HG03575 (cell line): ENCODE results near the gene SEMA5A.

ENCODE experiments used
- ATAC-seq: cut with Tn5 transposase; IDR thresholded peaks from one replicate; pipeline ENCODE4 v1.9.1; 2021; ENCODE audit not compliant: unreplicated experiment, insufficient number of reproducible peaks, low FRiP score; ENCODE audit errors: extremely low read depth

The SEMA5A gene

DNA sequence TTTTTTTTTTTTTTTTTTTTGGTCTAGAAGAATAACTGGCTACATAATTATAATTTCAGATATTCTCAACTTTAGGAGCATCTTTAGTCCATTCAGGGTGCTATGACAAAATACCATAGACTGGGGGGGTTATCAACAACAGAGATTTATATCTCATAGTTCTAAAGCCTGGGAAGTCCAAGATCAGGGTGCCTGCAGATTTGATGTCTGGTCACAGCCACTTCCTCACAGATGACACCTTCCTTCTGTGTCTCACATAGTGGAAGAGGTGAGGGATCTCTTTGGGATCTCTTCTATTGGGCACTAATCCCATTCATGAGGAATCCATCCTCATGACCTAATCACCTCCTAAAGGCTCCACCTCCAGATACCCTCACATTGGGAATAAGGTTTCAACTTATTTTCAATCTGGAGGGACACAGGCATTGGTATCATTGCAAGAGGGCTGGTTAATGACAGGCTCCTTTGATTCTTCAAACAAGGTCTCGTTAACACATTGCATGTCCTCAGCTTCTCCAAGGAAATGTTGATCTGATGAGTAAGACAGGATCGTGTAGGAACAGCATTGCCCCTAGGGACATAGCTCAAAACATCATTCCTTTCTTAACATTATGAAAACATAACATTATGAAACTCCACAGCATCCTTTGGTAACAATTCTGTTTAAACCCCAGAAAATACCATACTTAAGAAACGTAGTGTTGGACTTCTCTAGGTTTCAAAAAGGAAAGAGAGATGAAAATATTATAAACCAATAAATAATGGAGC lies 372.4 kb downstream of the SEMA5A start:
- no peak for ATAC-seq

DNA sequence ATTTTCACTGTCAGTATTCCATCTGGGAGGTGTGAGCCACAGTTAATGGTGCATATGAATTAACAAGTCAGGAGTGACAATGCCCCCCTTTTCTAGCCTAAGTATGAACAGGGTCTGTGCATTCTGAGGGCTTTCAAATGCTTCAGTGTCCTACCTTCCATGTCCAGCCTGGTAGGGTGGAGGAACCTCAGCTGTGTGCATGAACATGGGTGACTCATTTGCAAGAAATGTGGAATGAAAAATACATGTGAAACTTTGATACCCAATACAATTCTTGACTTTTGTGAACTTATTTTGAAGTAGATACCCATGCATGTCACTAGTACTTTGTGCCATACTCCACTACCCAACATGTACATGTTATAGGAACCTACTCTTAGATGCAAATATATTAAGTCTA lies 375.8 kb downstream of the SEMA5A start:
- ATAC-seq, result no peak

DNA sequence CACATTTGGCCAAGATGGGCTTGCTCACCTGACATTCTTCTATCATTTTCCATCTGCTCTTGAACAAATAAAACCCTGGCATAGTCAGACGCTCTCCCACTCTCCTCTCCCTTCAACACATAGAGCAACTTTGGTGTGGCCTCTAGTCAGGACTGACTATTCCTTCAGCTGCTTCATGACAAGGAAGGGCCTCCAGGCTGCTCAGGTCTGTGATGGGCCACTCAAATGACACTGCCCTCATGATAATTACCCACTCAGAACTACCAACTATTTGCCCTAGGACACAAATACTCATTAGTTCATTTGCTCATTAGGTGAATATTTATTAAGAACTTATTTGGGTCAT lies 376.3 kb downstream of the SEMA5A start:
- ATAC-seq, result no peak

DNA sequence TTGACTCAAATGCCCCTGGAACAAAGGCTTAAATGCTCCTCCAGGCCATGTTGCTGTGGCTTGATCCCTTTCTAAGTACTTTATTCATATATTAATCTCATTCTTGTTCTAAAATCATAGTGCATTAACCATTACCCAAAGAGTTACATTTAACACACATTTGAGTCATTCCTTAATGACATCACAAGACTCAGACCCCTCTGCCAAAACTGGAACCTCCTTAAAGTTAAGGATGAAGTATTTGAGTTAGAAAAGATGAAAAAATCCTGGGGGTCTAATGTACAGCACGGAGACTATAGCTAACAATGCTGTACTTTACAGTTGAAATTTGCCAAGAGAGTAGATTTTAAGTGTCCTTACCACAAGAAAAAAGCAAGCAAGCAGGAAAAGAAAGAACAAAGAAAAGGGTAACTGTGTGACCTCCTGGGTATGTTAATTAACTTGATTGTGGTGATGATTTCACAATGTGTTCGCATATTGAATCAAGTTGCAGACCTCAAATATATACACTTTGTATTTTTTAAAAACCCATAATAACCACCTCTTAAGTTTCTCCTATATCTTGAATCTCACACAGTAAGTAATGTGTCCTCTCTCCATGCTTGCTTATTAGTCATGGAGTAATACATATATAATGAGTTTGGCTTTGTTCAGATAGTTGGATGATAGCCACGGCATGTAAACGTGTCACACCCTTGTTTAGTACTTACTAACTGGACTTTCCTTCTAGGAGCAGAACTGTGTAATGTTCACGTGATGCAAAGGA lies 376.9 kb downstream of the SEMA5A start:
- no peak for ATAC-seq

DNA sequence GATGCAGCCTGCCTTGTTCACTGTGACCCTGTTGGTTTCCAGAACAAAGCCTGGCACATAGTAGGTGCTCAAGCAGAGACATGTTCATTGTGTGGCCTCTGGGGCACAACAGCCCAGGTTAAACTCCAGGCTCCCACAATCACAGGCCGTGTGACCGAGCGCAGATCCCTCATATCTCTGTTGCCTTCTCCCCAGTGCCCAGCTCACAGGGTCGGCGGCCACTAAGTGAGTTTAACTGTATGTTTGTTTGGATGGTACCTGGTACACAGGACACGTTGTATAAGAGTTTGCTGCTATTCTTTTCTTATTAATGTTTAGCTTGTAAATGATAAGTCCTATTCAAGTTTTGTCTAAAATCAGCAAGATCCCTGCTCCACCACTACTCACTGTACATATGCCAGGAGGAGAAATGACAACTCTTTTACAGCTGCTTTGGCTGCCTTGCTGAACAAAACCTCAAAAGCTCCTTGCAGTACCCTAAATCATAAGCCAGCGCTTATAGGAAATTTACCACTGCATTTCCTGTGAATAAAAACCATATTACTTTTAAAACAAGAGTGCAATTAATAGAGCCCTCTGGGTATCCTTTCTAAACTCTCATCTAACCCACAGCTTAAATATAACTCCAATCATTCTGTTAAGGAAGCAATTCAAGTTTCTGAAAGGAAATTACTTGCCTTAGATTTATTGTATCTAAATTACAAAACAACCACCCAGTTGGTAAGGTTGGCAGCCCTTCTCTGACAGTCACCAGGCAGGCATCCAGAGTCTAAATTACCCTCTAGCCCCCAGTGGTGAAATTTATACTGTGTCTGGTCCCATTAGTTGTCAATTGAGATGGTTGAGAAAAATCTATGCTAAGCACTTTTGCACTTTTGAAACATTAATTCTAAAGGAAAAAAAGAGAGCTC lies 379.4 kb downstream of the SEMA5A start:
- no peak for ATAC-seq

DNA sequence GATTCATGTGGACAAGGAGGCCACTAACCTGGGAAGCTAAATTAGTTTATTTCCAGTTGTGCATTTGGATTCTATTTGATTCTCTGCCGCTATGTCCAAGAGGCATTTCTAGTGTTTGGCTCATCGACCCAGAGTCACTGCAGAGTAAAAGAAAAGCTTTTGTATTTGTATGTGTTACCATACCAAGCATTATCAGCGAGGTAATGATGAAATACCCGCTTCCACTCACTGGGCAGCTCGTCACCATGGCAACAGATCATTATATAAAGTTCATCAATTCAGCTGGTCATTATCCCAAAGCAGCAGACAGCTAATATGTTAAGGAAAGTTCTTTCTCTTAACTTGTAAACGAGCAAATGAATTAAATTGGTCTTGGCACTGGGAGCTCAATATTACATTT lies 380.3 kb downstream of the SEMA5A start:
- no peak for ATAC-seq

DNA sequence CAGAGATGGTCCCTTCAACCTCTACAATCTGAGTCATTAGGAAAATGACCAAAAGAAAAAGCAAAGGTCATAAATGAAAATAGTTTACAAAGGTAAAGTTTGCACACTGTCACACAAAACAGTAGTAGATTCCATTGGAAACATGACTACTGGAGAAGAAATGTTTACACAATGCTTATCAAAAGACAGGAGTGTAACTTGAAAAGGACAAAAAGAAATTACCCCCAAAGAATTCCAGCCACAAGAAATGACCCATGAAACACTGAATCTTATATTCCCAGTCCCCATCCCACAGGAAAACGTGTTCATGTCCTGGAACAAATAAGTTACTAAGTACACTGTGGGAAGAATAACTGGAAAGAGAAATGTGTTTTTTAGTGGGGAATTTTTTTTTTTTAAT lies 385.1 kb downstream of the SEMA5A start:
- ATAC-seq, result no peak

DNA sequence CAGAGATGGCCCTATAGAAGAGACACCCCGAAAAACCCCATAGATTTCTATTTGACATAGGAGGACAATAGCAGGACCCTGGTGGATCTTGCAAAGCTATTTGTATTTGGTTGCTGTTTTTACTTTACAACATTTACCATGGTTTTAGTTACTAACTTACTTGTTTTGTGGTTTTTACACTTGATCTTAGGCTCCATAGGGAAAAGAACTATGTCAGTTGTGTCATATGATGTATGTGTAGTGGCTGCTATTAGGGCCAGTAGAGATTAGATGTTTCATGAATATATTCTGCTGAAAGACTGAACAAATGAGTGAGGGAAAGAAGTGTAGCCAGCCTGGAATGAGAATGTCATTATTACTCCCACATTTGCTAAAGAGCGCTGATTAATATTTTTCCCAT lies 388.1 kb downstream of the SEMA5A start:
- no peak for ATAC-seq

DNA sequence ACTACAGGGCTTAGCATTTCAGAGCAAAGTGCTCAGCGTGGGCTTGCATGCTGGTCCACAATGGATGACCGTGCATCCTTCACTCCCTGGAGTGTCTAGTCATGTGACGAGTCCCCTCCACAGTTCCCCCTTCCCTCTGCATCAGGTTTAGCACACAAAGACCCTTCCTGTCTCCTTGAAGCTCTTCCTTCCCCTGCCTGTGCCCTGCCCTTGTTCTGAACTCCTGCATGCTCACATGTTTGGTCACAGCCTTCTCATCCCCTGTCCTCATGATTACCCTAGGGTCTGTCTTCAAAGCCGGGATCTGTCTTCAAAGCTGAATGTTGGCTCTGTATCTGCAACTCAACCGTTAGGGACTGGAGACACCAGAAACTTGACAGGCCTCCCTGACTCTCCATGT lies 388.9 kb downstream of the SEMA5A start:
- ATAC-seq, result no peak

DNA sequence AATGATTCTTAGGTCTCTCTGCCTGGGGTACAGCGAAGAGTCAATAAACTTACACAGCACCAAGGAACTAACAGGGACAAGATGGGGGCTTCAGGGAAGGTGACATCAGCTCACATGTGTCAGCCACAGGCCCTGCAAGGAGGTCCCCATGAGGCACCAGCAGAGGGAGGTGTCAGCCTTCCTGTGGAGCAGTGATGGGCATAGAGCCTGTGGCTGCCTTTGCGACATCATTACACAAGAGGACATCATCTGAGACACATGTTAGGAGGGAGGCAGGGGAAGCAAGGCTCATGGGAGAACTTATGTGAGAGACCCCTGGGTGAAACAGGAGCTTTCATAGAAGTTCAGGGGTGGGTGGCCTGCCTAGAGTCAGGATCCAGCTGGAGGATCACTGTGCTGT lies 389.6 kb downstream of the SEMA5A start:
- ATAC-seq, result no peak

DNA sequence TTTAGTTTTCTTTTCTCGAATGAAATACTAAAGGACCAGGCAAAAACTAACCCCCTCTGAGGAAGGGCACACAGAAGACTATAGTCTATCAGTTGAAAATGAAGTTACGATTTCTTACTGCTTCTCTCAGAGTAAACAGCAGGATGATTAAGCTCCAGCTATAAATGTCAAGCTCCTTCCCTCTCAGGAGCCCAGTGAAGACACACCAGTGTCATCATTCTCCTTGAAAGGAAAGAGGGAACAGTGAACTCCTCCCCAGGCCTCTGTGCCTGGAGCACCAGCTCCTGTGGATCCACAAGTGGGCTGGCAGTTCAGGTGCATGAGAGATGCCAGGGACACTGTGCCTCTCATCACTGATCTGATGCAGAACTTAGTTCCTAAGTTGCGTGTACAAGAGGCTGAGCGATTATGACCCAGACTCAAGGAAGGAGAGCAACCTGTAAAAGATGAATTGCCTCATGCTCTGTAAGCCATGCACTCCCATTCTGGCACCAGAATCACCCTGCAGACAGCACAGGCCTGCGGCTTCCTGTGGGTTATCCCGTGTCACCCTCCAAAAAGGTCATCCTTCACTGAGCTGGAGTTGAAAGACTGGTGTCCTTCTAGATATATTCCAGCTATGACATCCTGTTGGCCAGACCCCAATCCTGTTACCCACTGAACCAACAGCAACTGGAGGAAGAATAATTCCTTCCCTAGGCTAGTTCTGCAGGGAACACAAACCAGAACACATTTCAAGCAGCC lies 394.0 kb downstream of the SEMA5A start:
- ATAC-seq, result no peak

DNA sequence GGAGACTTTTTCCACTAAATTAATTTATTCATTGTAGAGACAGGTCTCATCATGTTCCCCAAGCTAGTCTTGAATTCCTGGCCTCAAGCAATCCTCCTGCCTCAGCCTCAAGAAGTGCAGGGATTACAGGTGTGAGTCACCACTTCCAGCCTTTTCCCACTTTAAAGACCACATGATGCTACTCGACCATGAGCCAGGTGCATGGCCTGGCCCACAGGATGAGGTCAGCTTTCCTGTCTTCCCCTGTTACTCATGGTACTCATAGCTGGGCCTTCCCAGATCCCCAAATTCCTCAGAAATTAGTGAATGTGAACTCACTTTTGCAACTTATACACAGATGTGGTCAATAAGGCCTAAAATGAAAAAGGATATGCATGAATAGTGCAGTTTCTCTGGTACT lies 395.9 kb downstream of the SEMA5A start:
- no peak for ATAC-seq

DNA sequence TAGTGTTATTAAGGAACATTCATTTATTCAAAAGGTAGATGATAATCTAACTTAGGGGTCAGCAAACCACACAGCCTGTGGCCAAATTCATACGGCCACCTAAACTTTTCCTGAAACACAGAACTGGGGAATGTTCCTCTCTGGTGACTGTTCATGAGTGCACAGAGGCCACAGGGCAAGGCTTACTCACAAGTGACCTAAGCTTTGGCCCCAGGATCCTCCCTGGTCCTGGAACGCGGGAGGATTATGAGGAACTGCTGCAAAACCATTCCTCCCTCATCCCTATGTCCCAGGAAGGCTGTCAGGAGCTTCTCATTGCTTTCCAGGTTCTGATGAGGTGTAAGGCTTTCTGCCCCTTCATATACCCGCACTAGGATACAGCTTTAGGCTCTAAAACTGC lies 397.6 kb downstream of the SEMA5A start:
- ATAC-seq, result no peak

DNA sequence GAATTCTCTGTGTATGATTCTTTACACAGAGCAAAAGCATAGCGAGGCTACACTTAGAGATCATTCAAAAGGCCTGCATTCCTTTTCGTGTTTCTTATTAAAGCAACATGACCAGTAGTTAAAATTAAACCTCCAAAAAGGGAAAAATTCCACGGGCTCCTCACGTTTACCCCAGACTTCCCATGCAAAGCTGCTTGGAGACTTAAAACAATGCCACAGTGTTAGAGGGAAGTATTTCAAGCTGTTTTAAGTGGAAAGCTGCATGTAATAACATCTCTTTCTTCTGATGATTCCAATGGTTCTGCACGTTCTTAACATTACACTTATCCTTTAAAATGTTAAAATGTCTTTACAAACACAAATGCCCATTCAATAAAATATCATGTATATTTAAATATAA lies 405.2 kb downstream of the SEMA5A start:
- ATAC-seq, result no peak

DNA sequence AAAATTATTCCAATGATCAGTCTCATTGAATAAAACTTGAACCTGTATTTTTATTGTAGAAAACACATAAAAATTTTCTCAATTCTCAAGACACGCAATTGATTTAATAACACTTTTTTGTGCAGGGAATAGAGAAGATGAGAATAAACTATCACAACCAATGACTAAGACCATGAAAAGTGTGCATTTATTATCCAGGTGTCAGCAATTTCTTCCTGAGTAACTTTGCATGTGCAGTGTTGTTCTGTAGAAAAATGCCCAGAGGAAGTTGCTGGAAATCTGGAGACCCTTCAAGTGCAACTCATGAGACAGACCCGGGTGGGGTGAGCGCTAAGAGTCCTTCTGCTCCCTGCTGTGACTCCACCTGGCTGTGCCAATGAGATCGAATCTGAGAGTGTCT lies 405.7 kb downstream of the SEMA5A start:
- no peak for ATAC-seq

DNA sequence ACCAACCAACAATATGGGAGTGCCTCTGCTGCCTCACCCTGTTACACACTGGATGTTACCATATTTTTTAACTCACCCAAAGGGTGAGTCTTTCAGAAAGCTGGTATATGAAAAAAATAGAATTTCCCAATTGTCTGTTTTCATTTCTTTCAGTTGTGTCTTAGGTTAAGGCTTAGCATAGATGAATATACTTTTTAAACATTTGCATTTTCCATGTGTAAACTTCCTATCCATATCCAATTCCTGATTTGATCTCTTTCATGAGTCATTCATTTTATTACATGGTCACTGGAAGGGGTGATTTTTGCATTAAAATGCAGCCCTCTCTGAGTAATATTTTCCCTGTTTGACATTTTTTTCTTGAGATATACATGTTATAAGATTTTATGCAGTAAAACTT lies 406.5 kb downstream of the SEMA5A start:
- no peak for ATAC-seq

DNA sequence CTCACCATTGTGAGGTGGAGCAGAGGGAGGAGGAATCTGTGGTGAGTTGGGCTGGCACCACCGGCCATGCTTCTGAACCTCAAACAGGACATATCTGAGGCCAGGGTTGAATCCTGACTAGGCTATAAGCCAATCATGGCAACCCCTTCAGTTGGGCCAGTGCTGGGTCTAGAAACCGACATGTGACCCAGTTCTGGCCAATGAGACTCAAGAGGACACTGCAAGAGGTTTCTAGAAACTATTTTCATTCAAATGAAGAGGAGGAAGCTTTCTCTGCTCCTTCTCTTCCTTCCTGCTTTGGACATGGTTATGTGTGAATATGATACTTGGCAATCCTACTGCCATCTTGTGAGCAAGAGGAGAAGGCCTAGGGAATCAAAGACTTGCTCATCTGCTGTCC lies 417.7 kb downstream of the SEMA5A start:
- ATAC-seq, result no peak

DNA sequence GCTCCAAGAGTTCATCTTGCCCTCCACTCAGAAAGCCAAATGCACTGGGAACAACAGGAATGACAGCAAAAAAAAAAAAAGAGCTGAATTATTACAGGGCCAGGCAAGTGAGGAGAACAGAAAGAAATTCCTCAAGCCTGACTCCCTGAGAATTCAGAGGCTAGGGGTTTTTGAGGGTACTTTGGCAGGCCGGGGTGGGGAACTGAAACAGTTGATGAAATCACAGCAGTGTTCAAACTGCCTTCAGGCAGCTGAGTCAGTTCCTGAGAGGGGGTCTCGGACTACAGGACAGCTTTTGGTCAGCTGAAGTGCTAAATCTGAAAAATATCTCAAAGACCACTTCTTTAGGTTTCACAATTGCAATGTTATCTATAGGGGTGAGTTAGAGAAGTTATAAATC lies 419.4 kb downstream of the SEMA5A start:
- no peak for ATAC-seq

DNA sequence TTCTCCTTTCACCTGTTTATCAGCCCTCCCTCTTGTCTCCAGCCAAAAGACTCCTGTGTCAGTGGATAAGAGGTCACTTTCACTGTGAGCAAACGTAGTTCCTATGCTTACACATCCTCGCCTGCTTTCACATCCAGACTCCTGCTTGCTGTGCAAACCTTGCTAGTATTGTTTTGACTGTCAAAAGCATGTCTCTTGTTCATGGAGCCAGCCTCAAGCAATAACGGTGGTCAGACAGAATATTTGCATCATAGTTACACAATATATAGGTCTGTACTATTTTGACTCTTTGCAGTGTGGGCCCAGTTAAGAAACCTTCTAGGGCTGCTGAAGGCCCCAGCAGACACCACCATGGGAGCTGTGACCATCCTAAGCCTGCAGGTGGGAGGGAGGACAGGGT lies 420.0 kb downstream of the SEMA5A start:
- no peak for ATAC-seq
